HS-5 (cell line): ENCODE results near the gene ACTR6.
"Not testable (repeated sequence)": the region's sequence is repeated elsewhere in the genome, so short reads cannot be mapped to it uniquely, and the experiment has no call there.

ENCODE experiments used
- DNase-seq: peaks from one replicate; pipeline ENCODE4 v3.0.0-alpha.2; 2012; ENCODE audit warnings: low read depth

Gene ACTR6

GRCh38 chr12:100219328-100220109 is 18.9 kb downstream of the ACTR6 start:
- no peak for DNase-seq

GRCh38 chr12:100221523-100221922 is 20.9 kb downstream of the ACTR6 start:
- DNase-seq = no peak

- DNase-seq = not testable (repeated sequence)
These were observed 21.6 kb downstream of the ACTR6 start for GRCh38 chr12:100222173-100222572.

- DNase-seq = no peak
These were observed 24.9 kb downstream of the ACTR6 start for GRCh38 chr12:100225491-100225890.

GRCh38 chr12:100229036-100229635 is 28.5 kb downstream of the ACTR6 start:
- DNase-seq = no peak

- DNase-seq = no peak
These were observed 29.3 kb downstream of the ACTR6 start for GRCh38 chr12:100229876-100230275.

- not testable (repeated sequence) for DNase-seq
These were observed 31.3 kb downstream of the ACTR6 start for GRCh38 chr12:100231873-100232272.

GRCh38 chr12:100234166-100234565 is 33.6 kb downstream of the ACTR6 start:
- peak; percentile 62 for DNase-seq

GRCh38 chr12:100234591-100235304 is 34.1 kb downstream of the ACTR6 start:
- DNase-seq = no peak

- no peak for DNase-seq
These were observed 38.2 kb downstream of the ACTR6 start for GRCh38 chr12:100238801-100239200.

- DNase-seq = no peak
These were observed 39.0 kb downstream of the ACTR6 start for GRCh38 chr12:100239589-100239988.

GRCh38 chr12:100243137-100243536 is 42.5 kb downstream of the ACTR6 start:
- DNase-seq = no peak

- no peak for DNase-seq
These were observed 47.1 kb downstream of the ACTR6 start for GRCh38 chr12:100247765-100248164.

GRCh38 chr12:100248886-100249285 is 48.3 kb downstream of the ACTR6 start:
- no peak for DNase-seq

GRCh38 chr12:100249941-100250340 is 49.3 kb downstream of the ACTR6 start:
- no peak for DNase-seq

GRCh38 chr12:100251917-100252316 is 51.3 kb downstream of the ACTR6 start:
- DNase-seq = no peak

GRCh38 chr12:100253437-100253836 is 52.8 kb downstream of the ACTR6 start:
- DNase-seq = no peak

- DNase-seq = no peak
These were observed 54.3 kb downstream of the ACTR6 start for GRCh38 chr12:100254876-100255275.

- DNase-seq = no peak
These were observed 57.5 kb downstream of the ACTR6 start for GRCh38 chr12:100258127-100258526.

GRCh38 chr12:100263131-100263530 is 62.5 kb downstream of the ACTR6 start:
- no peak for DNase-seq

- not testable (repeated sequence) for DNase-seq
These were observed 64.5 kb downstream of the ACTR6 start for GRCh38 chr12:100265107-100265506.

- DNase-seq = no peak
These were observed 65.3 kb downstream of the ACTR6 start for GRCh38 chr12:100265732-100266584.
